GM18520 (cell line): Measurements from ENCODE around the gene AREG.
A peak's percentile ranks its signal among the peaks of the same experiment; 100 is the strongest.

Source experiments
- ATAC-seq: cut with Tn5 transposase; IDR thresholded peaks from one replicate; pipeline ENCODE4 v1.9.1; 2021; ENCODE audit not compliant: unreplicated experiment

AREG gene

DNA sequence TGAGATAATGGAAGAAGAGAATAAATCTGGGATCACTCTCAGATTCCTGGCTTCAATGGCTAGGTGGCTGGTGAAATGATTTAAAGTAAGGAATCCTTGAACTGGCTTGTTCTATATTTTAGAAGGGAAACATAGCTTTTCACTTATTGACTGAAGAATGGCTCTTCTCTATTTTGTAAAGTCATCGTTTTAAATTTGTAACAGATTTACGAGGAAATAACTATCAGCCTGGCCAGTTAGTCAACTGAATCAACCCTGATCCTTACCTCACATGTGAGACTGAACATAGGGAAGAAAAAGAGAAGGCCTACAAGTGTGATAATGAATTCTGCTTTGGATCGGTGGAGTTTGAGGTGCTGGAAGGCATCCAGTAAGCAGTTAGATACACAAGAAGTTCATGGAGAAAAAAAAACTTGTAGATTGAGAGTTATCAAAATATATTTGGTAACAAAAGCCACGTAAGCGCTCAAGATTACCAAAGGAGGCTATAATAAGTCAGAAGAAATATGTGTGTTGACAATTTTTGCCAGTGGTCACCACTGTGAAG lies 12.0 kb downstream of the AREG start:
- ATAC-seq: no peak

DNA sequence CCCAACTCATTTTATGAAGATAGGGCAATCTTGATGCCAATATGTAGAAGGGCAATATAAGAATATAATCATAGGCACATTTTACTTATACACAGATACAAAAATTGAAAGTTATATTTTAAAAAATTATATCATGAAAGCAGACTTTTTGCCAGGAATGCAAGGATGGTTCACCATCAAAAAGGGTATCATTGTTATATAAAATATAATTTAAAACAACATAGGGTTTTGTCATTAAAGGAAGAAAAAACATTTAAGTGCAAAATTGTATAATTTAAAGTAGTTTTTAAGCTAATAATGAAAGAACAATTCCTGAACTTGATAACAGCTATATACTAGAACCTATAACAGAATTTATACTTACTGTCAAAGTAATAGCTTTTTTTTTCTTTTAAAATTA lies 15.9 kb downstream of the AREG start:
- no peak for ATAC-seq

DNA sequence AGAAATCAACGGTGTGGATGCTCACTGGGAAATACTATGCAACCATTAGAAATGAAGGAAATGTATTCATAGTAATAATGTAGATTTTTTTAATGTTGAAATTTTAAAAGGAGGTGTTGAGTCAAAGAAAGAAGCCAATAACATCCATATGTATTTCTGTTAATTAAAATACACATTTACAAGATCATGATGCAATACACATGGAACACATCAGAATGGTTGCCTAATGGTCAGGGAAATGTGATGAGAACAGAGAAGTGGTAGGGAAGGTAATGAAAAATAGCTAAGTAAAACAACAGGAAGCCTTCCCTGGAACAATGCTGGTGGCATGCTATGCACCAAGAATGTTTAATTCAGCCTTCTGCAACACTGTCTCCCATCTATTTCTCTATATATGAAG lies 18.2 kb downstream of the AREG start:
- ATAC-seq: no peak

DNA sequence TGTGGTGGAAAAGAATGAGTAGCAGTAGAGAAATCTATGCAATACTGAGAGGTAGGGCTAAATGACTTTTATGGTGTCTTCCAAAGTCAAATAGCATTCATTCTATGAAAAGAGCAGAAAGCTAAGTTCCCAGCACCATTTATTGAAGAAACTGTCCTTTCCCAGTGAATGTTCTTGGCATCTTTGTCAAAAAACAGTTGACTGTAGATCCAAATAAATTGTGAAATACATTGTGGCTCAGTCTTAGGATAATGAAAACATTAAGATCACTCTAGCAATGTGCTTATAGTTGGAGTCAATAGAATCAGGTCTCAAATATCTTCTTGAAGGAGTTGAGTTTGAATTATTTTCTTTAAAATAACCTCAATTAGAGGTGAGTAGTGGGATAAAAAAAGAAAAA lies 19.4 kb downstream of the AREG start:
- ATAC-seq: no peak

DNA sequence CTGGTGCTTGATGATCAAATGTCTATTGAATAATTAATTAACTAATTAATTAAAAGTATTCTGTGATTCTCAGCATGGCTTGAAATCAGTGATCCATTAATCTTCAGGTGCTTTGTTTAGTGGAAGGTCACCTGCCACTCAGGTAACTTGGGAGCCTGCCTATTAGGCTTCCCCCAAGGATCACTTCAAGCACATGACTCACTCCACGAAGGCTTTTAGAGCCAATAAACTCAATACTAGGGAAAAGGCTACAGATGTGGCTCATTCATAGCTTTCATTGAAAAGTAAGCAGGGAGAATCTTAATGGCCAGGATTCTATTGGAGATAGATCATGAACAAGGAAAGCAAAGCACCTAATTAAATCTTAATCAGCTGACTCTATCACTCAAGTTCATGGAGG lies 21.3 kb downstream of the AREG start:
- ATAC-seq: no peak

DNA sequence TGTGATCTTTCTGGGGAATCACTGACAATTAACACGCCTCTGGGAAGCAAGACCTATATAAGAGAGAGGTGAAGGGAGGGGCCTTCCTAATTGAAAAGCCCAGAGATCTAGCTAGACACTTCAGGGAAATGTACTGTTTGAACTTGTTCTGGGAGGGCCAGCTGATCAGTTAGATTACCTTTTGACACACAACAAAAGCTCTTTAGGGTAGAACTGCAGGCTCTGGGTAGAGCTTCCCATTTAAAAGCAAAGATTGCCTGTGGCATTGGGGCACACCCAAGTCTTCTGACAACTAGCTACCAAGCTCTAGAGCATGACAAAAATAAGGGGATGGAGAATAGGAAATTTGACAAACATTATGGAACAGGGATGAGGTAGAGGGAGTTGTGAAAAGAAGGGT lies 26.3 kb downstream of the AREG start:
- no peak for ATAC-seq

DNA sequence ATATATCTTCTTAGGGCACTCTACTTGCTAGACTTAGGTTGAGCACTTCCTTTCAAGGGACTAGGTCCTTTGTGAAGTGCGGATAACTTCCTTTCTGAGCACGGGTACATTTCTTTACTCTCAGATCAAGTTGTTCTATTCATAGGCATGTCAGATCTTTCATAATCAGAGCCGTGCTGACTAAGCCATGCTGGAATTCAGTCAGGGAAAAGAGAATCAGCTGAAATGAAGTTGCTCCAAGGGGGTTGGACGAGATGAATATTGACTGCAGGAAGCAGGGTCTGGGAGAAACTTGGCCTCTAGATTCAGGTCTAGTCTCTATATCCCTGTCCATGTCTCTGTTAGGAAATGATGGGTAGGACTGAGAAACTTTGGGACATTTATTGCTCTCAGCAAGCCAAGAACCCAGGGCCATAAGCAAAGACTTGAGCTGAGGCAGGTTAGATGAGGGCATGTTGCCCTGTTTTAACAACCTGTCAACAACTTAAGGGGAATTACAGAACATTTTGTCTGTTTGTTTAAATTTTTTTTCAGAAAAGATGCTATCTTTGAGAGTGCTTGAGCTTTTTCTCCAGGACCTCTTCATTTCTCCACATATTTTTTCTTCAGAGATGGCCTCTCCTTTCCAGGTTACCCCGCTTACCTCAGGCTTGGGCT lies 28.3 kb downstream of the AREG start:
- ATAC-seq: no peak

DNA sequence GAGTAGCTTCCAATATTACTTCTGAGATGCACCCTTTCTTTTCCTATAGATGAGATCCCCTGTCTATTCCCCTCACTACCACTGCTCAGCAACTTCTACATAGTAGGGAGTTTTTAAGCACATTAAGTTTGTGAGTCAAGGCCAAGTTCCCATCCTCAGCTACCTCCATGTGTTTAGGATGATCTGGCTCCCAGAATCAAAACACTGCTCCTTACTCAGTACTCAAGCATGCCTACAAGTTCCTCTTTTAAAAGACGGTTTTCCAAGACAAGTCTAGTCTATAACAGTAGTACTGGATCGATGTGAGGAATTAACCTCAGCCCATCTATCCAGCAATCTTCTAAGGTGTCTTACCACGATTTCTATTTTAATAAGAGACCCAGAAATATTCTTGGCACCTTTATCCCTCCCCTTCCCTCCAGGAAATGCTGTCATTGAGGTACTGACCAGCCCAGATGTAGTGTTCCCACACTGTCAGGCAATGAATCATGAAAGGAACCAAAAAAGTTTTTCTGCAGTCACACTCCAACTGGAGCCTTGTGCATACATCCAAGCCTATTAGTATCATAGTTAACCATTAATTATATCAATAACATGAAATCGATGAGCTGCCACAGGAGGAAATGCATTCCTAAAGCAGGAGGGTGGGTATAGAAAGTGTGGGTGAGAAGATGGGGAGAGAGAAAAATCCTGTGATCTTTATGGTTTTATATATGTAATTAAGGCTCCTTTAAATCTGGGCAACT lies 29.6 kb downstream of the AREG start:
- ATAC-seq: no peak

DNA sequence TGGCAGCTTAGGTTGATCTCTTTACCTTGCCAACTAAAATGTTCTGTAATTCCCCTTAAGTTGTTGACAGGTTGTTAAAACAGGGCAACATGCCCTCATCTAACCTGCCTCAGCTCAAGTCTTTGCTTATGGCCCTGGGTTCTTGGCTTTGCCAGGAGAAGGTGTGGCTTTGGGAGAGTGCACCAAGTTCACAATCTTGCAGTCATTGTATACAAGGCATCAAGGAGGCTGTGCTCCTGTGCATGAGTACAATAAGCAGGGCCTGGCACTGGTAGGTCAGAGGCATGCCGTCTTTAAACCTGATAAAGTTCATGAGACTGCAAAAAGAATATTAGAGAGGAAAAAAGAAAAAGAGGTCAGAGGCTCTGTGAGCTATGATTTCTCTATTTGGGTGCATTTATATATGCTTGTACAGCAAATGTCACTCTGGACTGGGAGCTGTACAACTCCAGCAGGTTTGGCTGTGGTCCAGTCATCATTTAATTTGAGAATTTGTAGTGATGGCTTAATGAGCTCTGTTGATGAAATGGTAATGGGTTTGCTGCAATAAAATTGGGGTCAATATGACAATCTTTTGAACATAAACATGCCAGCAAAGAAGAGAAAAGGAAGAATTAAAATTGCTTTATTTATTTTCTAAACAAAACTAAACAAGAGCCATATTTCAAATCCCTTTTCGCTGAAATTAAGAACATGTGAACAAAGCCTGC lies 30.3 kb downstream of the AREG start:
- no peak for ATAC-seq

DNA sequence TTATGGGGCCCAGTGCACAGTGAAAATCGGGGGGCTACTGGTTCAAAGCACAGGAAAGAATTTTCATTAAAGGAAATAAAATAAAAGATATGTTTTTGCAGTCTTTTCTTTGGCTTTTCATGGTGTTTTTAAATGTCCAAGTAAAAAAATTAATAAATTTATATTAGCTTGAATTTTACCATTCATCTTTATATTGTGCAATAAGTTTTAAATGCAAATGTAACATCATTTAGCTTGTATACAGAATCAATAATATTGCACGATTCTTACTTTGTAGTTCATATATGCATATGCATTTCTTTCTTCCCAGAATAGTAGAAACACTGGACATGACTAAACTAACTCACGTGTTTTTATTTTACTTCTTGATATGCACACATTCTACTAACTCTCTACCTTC lies 31.0 kb downstream of the AREG start:
- ATAC-seq: no peak

DNA sequence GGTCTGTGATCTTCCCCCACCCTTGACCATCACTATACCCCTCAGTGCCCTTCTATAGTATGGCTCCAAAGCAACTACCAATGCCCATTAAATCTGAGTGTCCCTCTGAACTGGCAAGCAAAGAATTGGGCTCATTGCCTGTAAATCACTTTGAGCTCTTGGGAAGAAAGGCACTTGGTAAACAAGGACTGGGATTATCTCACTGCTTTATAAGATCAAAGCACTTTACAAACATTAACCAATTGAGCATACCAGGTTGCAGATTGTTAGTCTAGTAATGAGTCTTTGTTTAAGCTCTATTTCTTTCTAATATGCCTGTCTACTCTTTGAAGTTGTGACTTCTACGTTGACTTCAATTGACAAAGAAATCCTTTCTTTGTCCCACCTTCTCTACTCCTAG lies 34.1 kb downstream of the AREG start:
- no peak for ATAC-seq

DNA sequence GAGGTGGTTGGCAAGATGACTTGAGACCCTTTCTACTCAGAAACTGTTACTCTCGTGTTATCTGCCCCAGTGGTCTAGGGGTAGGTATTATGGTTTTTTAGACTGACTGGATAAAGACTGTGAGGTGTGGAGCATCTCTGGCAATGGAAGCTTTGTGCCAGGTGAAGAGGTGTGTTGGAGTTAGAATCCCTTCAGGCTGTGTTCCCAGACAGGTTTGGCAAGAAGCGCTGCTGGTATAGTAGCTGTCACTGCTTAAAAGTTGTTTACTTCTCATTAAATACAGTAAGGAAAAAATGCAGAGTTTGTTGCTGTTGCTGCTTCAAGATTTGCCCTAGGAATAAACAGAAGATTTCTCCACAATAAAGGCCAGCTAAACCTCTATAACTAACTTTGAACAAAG lies 35.3 kb downstream of the AREG start:
- ATAC-seq: no peak

DNA sequence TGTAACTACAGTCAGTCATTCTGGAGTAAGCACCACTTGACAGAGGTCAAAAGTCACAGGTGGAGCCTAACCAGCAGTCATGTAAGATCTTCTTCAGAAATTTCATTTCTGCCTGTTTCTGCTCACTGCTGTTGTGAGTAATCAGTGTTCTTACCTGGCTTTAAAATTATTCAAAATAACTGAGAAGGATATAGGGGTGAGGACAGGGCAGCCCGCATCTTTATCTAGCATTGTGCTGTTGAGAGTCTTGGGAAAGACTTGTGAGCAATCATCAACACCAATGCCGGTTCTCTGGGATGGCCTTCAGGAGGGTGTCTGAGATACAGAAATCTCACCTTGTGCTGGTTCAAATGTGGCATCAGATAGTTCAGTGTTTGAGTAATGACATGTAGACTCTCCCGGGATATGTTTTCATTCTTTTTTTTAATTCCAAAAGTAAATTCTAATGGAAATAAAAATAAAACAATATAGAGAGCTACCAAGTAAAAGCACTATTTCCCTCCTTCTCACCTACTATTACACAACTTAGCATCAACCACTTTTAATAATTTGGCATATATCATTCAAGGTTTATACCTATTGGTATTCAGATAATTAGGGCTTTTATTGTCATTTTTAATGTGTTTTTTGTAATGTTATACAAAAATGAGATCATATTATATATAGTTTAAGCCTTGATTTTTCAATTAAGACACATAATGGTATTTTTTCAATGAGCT lies 37.1 kb downstream of the AREG start:
- no peak for ATAC-seq

DNA sequence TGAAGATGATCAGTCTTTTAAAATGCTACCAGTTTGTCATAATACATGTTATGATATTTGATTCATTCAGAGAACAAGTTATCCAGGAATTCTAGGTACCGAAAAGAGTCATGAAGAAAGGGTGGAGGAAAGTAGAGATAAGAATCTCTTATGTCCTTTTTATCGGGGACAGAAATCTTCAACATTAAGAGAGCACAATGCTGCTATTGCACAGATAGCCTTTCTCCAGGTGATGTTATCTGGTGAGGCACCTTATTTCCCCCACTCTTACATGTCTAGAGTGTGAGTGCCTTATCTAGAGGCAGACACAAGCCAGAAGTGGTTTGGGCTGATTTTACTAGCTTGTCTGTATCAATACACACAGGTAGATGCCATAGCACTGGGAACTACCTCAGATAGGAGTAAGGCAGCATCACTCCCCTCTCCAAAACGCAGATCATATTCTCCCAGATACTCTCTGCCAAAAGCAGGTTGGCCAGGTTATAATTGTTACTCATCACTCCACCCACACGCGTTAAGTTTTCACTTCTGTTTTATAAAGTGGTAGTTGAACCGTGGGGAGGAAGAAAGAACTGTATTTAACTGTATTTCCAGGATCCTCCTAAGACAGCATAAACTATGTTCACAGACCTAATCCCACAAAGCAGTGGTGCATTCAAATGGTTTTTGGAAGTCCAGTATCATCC lies 38.4 kb downstream of the AREG start:
- no peak for ATAC-seq

DNA sequence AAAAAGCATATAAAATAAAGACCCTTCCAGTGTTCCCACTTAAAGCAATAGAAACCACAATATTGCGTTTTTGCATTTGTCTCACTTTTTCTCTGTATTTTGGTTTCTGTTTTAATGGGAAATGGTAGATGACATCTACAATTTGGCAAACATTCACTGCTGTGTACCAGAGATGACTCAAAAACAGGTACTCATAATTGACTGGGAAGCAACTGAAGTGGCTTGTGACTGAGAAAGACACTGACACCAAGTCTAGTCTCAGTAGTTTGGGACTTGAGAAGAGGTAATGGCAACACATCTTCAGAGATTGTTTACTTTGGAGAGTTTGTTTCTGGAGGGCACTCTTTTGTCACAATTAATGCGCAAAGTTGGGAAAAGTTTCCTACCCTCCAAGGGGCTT lies 42.0 kb downstream of the AREG start:
- ATAC-seq: no peak

DNA sequence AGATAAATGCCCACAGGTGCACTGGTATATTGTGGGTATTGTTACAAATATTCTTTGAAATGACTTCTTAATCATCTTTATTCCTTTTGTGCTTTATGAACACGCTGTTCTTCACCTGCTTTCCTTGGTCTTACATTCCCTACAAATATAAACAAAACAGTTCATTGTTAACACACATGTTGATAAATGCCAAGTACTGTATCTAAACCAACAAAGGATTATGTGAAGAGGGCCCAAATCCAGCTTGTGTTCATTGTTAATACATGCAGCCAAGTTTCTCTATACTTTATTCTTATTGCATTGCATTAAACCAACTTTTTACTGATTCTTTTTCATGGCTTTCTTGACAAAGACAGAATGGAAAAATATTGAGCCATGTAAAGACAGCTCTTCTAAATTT lies 42.8 kb downstream of the AREG start:
- ATAC-seq: no peak

DNA sequence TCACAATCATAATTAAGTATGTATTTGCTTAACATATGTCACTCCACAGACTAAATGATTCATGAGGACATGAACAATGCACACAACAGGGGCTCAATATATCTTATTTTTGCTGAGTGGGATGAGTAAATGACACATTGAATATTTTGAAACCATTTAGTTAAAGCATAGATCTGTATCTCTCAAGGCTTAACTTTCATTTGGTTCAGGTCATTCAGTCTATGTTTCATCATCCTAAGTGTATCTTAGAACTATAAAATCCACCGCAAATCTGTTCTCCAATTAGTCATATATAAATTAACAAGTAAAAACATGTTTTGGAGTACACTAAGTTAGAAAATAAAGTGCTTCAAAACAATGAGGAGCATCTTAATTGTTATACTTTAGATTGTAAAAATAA lies 45.8 kb downstream of the AREG start:
- ATAC-seq: no peak

DNA sequence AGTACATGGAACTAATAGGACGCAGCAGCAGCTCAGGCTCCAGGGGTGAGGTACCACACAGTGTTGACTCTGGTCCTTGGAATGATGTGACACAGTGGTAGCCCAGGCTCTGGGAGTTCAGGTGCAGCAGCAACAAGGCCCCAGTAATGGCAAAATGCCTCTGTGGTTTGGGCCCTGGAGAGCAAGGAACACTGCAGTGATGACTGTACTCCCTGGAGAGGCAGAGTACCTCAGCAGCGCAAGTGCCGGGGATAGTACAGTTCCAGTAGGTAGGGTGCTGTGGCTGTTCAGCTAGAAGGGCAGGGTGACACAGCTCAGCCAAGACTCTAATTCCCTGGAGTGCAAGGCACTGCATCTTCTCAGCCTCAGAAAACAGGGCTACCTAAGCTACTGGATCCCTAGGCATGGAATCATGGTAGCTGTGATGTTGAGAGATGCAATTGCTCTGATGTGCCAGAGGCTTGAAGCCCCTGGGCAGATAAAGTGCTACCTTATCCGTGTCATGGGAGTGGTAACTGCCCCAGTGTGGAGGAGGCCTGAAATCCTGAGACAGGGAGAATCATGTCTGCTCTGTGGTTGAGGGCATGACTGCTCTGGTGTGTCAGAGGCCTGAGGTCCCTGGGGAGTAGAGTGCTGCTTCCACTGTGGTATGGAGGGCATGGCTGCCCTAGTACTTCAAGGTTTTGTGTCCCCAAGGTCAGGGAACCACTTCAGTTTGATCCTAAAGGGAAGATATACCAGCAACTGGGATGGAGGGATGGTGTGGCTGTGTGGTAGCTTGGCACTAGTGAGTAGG lies 55.2 kb downstream of the AREG start:
- ATAC-seq: peak; percentile 52

DNA sequence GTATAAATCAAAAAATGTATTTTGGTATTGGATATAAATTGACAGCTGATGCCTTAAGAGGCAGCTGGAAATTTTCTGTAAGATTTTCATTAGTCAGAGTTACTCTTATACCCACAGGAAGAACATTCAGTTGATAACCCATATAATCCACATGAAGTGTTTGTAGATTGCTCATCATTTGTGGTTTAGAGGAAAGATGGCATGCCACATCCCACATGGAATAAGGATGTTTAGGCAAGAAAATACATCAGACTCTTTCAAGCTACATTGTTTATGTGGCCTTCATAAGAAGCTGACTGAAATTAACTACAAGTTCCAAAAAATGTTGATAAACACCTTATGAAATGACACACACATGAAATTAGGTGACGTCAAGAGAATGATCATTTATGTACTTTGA lies 56.6 kb downstream of the AREG start:
- ATAC-seq: no peak

DNA sequence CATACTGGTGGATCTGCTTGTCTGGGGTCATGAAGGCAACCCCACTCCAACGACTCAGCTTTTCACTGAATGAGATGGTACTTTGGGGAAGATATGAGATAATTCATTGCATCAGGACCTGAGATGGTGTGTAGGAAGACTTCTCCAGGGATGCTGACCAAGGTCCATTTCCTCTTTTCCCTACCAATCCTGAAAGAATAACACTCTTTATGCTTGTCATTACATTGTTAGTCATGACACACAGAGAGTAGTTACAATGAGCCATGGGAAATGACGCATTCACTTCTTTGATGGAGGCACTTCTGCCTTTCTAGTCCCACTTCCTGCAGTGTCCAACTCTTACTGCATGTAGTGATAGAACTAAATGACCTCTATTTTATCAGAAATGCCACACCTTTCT lies 58.6 kb downstream of the AREG start:
- no peak for ATAC-seq
